HL-60 (cell line): ENCODE results near the gene ATP2B3.

Experiments
- DNase-seq, 2 experiments: peaks; one replicate each; pipeline ENCODE4 v3.0.0-alpha.2; 2010 to 2020; ENCODE audit warnings: low read depth in 1 of 2, low spot score in 1 of 2
- H3K27ac ChIP-seq: fragments of 250-450 bp; sonication (Bioruptor Pico); replicated peaks from 2 replicates; pipeline ENCODE4 v1.5.1; 2020; ENCODE audit warnings: mild to moderate bottlenecking, moderate library complexity
- H3K27me3 ChIP-seq: fragments of 250-450 bp; sonication (Bioruptor Pico); 2 replicates; pipeline ENCODE4 v1.5.1; 2021; ENCODE audit warnings: mild to moderate bottlenecking, moderate library complexity; ENCODE audit not compliant: insufficient read depth, poor library complexity, severe bottlenecking
- H3K4me3 ChIP-seq: replicated peaks from 2 replicates; pipeline ENCODE4 v1.5.1; 2011; ENCODE audit warnings: mild to moderate bottlenecking, control low read depth, low read length; ENCODE audit not compliant: insufficient read depth
- GABPA ChIP-seq: IDR thresholded peaks from 2 replicates; pipeline ENCODE4 v1.6.1; 2012; ENCODE audit warnings: low read depth
- POLR2AphosphoS5 ChIP-seq: IDR thresholded peaks from 2 replicates; pipeline ENCODE4 v1.6.1; 2012; ENCODE audit warnings: low read depth
- REST ChIP-seq: IDR thresholded peaks from 2 replicates; pipeline ENCODE4 v1.6.1; 2012; ENCODE audit warnings: low read depth; ENCODE audit not compliant: insufficient replicate concordance
- SPI1 ChIP-seq: IDR thresholded peaks from 2 replicates; pipeline ENCODE4 v1.6.1; 2012; ENCODE audit warnings: low read depth, mild to moderate bottlenecking, borderline replicate concordance
- TF ChIP-seq, protein P1 (sequence below): IDR thresholded peaks from one replicate; pipeline ENCODE4 v1.5.1; 2011; ENCODE audit warnings: low read length, control low read depth, inconsistent platforms; ENCODE audit not compliant: insufficient read depth

ATP2B3 gene

GRCh38 chrX:153592966-153593688, 75.7 kb downstream of the ATP2B3 start:
- H3K4me3 ChIP-seq = no peak overlapping the region
- no peak overlapping the region for H3K27ac ChIP-seq
- DNase-seq = no peak
- no peaks in the 10 kb centered on the region for H3K27me3 ChIP-seq
- TF ChIP-seq SPI1 (no peak), REST (no peak)
- TF ChIP-seq, protein P1, sequence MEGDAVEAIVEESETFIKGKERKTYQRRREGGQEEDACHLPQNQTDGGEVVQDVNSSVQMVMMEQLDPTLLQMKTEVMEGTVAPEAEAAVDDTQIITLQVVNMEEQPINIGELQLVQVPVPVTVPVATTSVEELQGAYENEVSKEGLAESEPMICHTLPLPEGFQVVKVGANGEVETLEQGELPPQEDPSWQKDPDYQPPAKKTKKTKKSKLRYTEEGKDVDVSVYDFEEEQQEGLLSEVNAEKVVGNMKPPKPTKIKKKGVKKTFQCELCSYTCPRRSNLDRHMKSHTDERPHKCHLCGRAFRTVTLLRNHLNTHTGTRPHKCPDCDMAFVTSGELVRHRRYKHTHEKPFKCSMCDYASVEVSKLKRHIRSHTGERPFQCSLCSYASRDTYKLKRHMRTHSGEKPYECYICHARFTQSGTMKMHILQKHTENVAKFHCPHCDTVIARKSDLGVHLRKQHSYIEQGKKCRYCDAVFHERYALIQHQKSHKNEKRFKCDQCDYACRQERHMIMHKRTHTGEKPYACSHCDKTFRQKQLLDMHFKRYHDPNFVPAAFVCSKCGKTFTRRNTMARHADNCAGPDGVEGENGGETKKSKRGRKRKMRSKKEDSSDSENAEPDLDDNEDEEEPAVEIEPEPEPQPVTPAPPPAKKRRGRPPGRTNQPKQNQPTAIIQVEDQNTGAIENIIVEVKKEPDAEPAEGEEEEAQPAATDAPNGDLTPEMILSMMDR = no peak

DNA sequence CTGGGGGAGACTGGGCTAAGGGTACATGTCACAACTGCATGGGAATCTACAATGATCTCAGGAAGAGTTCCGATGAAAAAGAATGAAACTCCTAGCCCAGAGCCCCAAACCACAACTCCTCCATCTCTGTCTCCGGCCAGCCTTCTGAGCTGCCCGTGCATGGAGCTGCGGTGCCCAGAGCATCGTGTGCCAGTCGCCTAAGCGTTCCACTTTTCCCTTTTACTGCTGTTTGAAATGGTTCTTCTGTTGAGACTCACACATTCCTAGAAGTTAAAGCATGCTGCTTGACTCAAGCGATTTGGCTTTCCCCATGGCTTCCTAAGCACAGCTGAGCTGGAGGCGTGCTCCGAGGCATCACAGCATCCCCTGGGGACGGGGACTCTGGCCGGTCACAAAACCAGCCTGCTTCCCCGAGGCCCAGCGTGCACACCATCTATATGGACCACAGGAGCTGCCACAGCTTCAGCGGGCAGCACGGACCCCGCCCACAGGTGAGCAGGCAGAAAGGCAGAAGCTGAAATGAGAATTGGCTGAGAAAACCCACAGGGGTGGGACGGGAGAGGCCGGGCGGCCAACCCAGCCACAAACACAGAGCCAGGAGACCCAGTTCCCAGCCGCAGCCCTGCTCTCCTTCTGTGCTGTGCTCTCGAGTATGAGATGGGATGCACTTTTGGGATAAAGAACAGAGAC, 76.5 kb downstream of the ATP2B3 start:
- Histone ChIP-seq H3K4me3 (no peak overlapping the region), H3K27ac (no peak overlapping the region), H3K27me3 (no peaks in the 10 kb centered on the region)
- DNase-seq = no peak
- TF ChIP-seq SPI1 = no peak
- TF ChIP-seq GABPA = no peak
- no peak for TF ChIP-seq REST
- TF ChIP-seq, protein P1 = no peak
- no peak for TF ChIP-seq POLR2AphosphoS5

GRCh38 chrX:153595387-153595786, 77.9 kb downstream of the ATP2B3 start:
- no peak for DNase-seq
- Histone ChIP-seq H3K4me3 (no peak overlapping the region), H3K27ac (no peak overlapping the region), H3K27me3 (no peaks in the 10 kb centered on the region)
- no peak for TF ChIP-seq GABPA
- no peak for TF ChIP-seq POLR2AphosphoS5
- TF ChIP-seq, protein P1 = no peak
- TF ChIP-seq REST = no peak
